Caco-2 (cell line): ENCODE measurements around the gene USP46. TPM values are rescaled to one million over a fixed set of nuclear protein-coding genes. Genes with fewer than 3 reads are reported as not detected.

Experiments
- BruUV-seq: library from RNA; stranded (reverse); fragments of 400-500 nt; replicated peaks from 2 replicates; lab custom pipeline; 2021; lab: Mats Ljungman, UMichigan
- CTCF ChIA-PET: fragments of 300-600 bp; sonication (Branson Sonifier 250); formaldehyde crosslinking; loops from one replicate; lab custom pipeline; 2022; ENCODE audit warnings: antibody characterized with exemption; lab: Charles Lee
- POLR2A ChIA-PET: fragments of 300-600 bp; sonication (Branson Sonifier 250); formaldehyde crosslinking; loops from one replicate; lab custom pipeline; 2022; ENCODE audit warnings: antibody characterized with exemption; lab: Charles Lee
- DNase-seq, 2 experiments: peaks; one replicate each; pipeline versions ENCODE4 v3.0.0 to v3.0.0-alpha.2; 2020 to 2022
- H3K27me3 ChIP-seq: replicated peaks from 2 replicates; pipeline ENCODE4 v1.6.0; 2011; ENCODE audit warnings: low read length; ENCODE audit not compliant: control insufficient read depth, insufficient read depth
- H3K36me3 ChIP-seq: 2 replicates; pipeline ENCODE4 v1.5.1; 2011; ENCODE audit warnings: low read length; ENCODE audit not compliant: control insufficient read depth, insufficient read depth
- H3K4me1 ChIP-seq: fragments of 250-450 bp; sonication (Bioruptor Pico); 2 replicates; pipeline ENCODE4 v1.5.1; 2020; ENCODE audit warnings: mild to moderate bottlenecking
- H3K4me3 ChIP-seq: 2 replicates; pipeline ENCODE4 v1.5.1; 2011; ENCODE audit warnings: low read depth, mild to moderate bottlenecking, control low read depth, low read length
- H3K9me3 ChIP-seq: fragments of 250-450 bp; sonication (Bioruptor Pico); 2 replicates; pipeline ENCODE4 v1.5.1; 2020; ENCODE audit warnings: mild to moderate bottlenecking, moderate library complexity
- H3K27ac Mint-ChIP-seq: one replicate; pipeline ENCODE4 v1.8.0; 2022; ENCODE audit warnings: mixed read lengths; ENCODE audit not compliant: unreplicated experiment
- H3K27me3 Mint-ChIP-seq: one replicate; pipeline ENCODE4 v1.8.0; 2022; ENCODE audit warnings: mixed read lengths; ENCODE audit not compliant: insufficient read depth, unreplicated experiment
- H3K36me3 Mint-ChIP-seq: one replicate; pipeline ENCODE4 v1.8.0; 2022; ENCODE audit warnings: mild to moderate bottlenecking, mixed read lengths; ENCODE audit not compliant: insufficient read depth, unreplicated experiment
- H3K4me1 Mint-ChIP-seq: one replicate; pipeline ENCODE4 v1.8.0; 2022; ENCODE audit warnings: low read depth, mixed read lengths; ENCODE audit not compliant: unreplicated experiment
- H3K4me3 Mint-ChIP-seq: one replicate; pipeline ENCODE4 v1.8.0; 2022; ENCODE audit warnings: mild to moderate bottlenecking, moderate library complexity, mixed read lengths; ENCODE audit not compliant: unreplicated experiment
- H3K9me3 Mint-ChIP-seq: one replicate; pipeline ENCODE4 v1.8.0; 2022; ENCODE audit warnings: mixed read lengths; ENCODE audit not compliant: unreplicated experiment
- intact Hi-C: fragments of 100-400 bp; cut with micrococcal nuclease; formaldehyde crosslinking; loops from one replicate; pipeline ENCODE4 v1.10.0; 2022; ENCODE audit not compliant: unreplicated experiment
- total RNA-seq: library from RNA; stranded (reverse); gene quantifications from 2 replicates; pipeline ENCODE4 v1.2.3, GENCODE V29; 2022
- TF ChIP-seq, protein P1 (sequence below), 2 experiments: fragments of 200-600 bp in 1 of 2; IDR thresholded peaks; 1 replicate in 1 of 2; 2 replicates in 1 of 2; pipeline versions ENCODE4 v1.5.1 to v1.8.0; 2011 to 2022; ENCODE audit warnings: antibody characterized with exemption in 1 of 2, control low read depth in 1 of 2, inconsistent platforms in 1 of 2, low read depth in 1 of 2, low read length in 1 of 2, mild to moderate bottlenecking in 1 of 2, moderate library complexity in 1 of 2; ENCODE audit not compliant: insufficient read depth in 1 of 2, severe bottlenecking in 1 of 2, unreplicated experiment in 1 of 2

The USP46 gene
- total RNA-seq, 1 experiment from 2014 or later = 32.2 TPM

GRCh38 chr4:52643190-52643589, 15.9 kb downstream of the USP46 start:
- ChIA-PET POLR2A (no interaction called here), CTCF (no interaction called here)
- no peaks in the 10 kb centered on the region for H3K9me3 Mint-ChIP-seq
- no peak for DNase-seq
- intact Hi-C loops = no loop called here
- Histone ChIP-seq H3K36me3 (no peaks in the 10 kb centered on the region), H3K4me1 (peaks cover 6% of the 10 kb centered on the region), H3K27me3 (no peaks in the 10 kb centered on the region), H3K9me3 (no peaks in the 10 kb centered on the region), H3K4me3 (no peak overlapping the region)
- peaks cover 21% of the 10 kb centered on the region for H3K4me1 Mint-ChIP-seq
- H3K27ac Mint-ChIP-seq = no peak overlapping the region
- H3K27me3 Mint-ChIP-seq = no peaks in the 10 kb centered on the region
- TF ChIP-seq, protein P1, sequence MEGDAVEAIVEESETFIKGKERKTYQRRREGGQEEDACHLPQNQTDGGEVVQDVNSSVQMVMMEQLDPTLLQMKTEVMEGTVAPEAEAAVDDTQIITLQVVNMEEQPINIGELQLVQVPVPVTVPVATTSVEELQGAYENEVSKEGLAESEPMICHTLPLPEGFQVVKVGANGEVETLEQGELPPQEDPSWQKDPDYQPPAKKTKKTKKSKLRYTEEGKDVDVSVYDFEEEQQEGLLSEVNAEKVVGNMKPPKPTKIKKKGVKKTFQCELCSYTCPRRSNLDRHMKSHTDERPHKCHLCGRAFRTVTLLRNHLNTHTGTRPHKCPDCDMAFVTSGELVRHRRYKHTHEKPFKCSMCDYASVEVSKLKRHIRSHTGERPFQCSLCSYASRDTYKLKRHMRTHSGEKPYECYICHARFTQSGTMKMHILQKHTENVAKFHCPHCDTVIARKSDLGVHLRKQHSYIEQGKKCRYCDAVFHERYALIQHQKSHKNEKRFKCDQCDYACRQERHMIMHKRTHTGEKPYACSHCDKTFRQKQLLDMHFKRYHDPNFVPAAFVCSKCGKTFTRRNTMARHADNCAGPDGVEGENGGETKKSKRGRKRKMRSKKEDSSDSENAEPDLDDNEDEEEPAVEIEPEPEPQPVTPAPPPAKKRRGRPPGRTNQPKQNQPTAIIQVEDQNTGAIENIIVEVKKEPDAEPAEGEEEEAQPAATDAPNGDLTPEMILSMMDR (IDR thresholded peaks at IDR 0.05; ENCODE audit: insufficient read depth in 1 of 2, low read depth in 1 of 2, low read length in 1 of 2, severe bottlenecking in 1 of 2, unreplicated experiment in 1 of 2) = no peak
- no TSS peak for BruUV-seq
- H3K36me3 Mint-ChIP-seq = no peaks in the 10 kb centered on the region
- no peak overlapping the region for H3K4me3 Mint-ChIP-seq

DNA sequence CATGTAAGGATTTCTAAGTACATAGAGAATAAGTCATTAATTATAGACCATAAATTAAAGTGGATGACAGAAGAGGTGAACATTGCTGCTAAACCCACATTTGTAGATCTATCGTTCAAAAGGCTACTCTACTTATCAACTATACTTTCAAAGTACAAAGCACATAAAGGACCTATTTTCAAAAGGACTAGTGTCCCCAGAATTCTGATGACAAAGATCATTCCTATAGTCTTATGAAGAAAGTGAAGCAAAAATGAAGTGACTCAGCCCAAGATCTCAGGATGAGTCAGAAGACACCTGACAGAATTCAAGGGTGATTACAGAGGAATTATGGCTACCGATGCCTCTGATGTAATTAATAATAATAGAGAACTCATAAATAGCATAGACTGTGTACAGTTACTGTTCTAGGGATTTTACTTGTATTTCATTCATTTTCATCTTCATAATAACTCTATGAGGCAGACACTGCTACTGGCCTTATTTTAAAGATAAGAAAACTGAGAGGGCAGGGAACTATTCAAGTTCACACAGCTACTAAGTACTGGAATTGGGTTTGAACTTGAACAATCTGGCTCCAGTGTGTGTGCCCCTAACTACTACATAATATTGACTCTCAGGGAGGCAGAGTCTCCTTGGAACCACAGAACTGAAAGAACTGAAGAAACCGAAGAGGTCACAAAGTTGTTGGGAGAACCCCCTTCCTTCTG, 17.1 kb downstream of the USP46 start:
- Mint-ChIP-seq H3K36me3 (no peaks in the 10 kb centered on the region), H3K9me3 (no peaks in the 10 kb centered on the region), H3K4me1 (peaks cover 21% of the 10 kb centered on the region), H3K27ac (no peak overlapping the region), H3K4me3 (no peak overlapping the region), H3K27me3 (no peaks in the 10 kb centered on the region)
- Histone ChIP-seq H3K36me3 (no peaks in the 10 kb centered on the region), H3K4me3 (no peak overlapping the region), H3K4me1 (peaks cover 6% of the 10 kb centered on the region), H3K27me3 (no peaks in the 10 kb centered on the region), H3K9me3 (no peaks in the 10 kb centered on the region)
- BruUV-seq = no TSS peak
- TF ChIP-seq, protein P1 (IDR thresholded peaks at IDR 0.05; ENCODE audit: insufficient read depth in 1 of 2, low read depth in 1 of 2, low read length in 1 of 2, severe bottlenecking in 1 of 2, unreplicated experiment in 1 of 2) = no peak
- intact Hi-C loops = no loop called here
- ChIA-PET POLR2A (no interaction called here), CTCF (no interaction called here)
- DNase-seq = no peak

DNA sequence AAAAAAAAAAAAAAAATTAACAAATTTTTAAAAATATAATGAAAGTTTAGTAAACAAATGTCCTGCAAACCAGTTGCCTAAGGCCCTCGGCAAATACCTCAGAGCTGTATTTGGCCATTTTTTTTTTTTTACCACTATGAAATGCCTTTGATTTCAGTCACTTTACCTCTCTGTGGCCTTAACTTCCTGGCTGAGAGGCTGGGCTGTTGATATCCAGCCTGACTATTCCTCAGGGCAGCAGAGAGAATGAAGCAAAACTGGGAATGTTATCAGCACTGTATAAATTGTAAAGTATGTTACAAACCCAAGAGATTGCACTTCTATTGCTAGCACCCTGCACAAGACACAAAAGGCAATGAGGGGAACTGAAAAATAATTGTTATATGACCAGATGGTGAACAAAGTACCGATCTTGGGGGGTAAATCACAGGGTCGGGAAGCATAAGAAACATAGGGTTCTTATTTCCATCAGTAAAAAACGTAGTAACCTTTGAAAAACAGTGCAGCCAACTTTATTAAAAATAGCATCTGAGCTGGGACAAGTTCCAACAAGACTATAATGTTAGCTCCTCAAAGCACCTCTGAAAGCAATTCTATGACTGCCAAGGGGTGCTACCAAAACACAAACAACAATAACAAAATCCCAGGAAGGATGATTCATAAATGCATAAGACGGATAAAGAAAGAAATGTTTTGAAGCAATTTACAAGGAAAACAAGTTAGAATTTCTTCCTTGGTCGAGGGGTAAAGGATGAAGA, 18.1 kb downstream of the USP46 start:
- BruUV-seq = no TSS peak
- Histone ChIP-seq H3K36me3 (no peaks in the 10 kb centered on the region), H3K4me3 (no peak overlapping the region), H3K4me1 (peaks cover 6% of the 10 kb centered on the region), H3K27me3 (no peaks in the 10 kb centered on the region), H3K9me3 (no peaks in the 10 kb centered on the region)
- Mint-ChIP-seq H3K4me1 (peaks cover 21% of the 10 kb centered on the region), H3K36me3 (no peaks in the 10 kb centered on the region), H3K9me3 (no peaks in the 10 kb centered on the region), H3K27ac (no peak overlapping the region), H3K27me3 (no peaks in the 10 kb centered on the region), H3K4me3 (no peak overlapping the region)
- TF ChIP-seq, protein P1 (IDR thresholded peaks at IDR 0.05; ENCODE audit: insufficient read depth in 1 of 2, low read depth in 1 of 2, low read length in 1 of 2, severe bottlenecking in 1 of 2, unreplicated experiment in 1 of 2) = no peak
- intact Hi-C loops = no loop called here
- ChIA-PET CTCF (no interaction called here), POLR2A (no interaction called here)
- DNase-seq = no peak
